ENCODE data around the gene ENOX1. TPM values are rescaled to one million over a fixed set of nuclear protein-coding genes. Genes with fewer than 3 reads are reported as not detected.

Gene ENOX1
- polyA plus RNA-seq, 2 of the 4 experiments (the other 2 are of a cell fraction), result 0.28 to 0.41 TPM

DNA sequence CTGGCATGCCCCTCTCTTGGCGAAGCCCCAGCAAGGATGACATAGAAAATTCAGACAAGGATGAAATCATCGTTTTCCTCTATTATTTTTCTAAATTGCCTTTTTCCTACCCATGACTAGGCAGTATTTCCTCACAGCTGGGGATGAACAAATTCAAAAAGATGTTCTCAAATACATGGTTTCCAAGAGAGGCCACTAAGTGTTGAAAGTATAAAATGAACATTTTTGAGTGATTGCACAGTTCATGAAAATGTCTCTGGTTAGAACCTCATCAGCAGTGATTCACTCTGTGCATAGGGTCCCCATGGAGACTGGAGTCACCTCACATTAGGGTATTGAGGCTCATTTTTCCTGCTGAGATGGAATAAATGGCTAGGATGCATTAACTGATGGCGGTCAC lies 389.7 kb downstream of the ENOX1 start:
- whole genome bisulfite sequencing (ENCODE audit: missing lambda C conversion rate), result 65% methylated on average over 3 of the region's 3 CpGs
- FAIRE-seq (no peak), ATAC-seq (no peak), DNase-seq (ENCODE audit: low read depth in 1 of 2, low spot score in 1 of 2) (no peak)
- Histone ChIP-seq H3K4me1 (no peaks in the 10 kb centered on the region), H3K4me2 (no peak overlapping the region), H3K27ac (no peak overlapping the region), H3K9me3 (no peaks in the 10 kb centered on the region), H3K4me3 (no peak overlapping the region)
- ChIA-PET POLR2A (no interaction called here), CTCF (no interaction called here)
- TF ChIP-seq EHMT2 (IDR thresholded peaks at IDR 0.05; ENCODE audit: low read depth) (no peak), GATA3 (IDR thresholded peaks at IDR 0.05; ENCODE audit: borderline replicate concordance) (no peak), FOXS1 (CRISPR knock-in tag; IDR thresholded peaks at IDR 0.05) (no peak), JUN (IDR thresholded peaks at IDR 0.05) (no peak), POLR2AphosphoS2 (conservative IDR thresholded peaks at IDR 0.05; ENCODE audit: low read length) (no peak), PHF8 (IDR thresholded peaks at IDR 0.05; ENCODE audit: borderline replicate concordance, low read depth) (no peak)

DNA sequence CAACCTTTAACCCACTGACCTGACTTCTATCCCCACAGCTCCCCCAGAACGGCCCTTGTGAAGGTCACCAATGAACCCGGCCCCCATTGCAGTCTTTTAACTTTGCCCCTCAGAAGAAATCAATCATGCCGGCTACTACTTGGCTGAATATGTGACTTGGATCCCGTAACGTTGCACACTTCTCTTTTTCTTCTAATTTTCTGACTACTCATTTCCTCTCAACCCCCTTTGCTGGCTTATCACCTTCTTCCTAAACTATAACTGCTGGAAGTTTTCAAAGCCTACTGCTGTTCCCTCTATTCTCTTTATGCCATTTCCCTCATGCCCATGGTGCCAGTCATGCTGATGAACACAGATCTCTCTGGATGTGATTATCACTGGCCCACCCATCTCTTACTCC lies 395.7 kb downstream of the ENOX1 start:
- no peak for TF ChIP-seq ZC3H11A (IDR thresholded peaks at IDR 0.05)
- no peak for TF ChIP-seq RAD21 (conservative IDR thresholded peaks at IDR 0.05 in 1 of 2, IDR thresholded peaks at IDR 0.05 in 1 of 2)
- TF ChIP-seq NR3C1 (IDR thresholded peaks at IDR 0.05), result no peak
- no peak for TF ChIP-seq ESRRA (IDR thresholded peaks at IDR 0.05; ENCODE audit: borderline replicate concordance, low read length)
- TF ChIP-seq KDM1A (IDR thresholded peaks at IDR 0.05; ENCODE audit: low read depth), result no peak
- TF ChIP-seq RARB (CRISPR knock-in tag; IDR thresholded peaks at IDR 0.05), result no peak
- no peak for TF ChIP-seq JUN (IDR thresholded peaks at IDR 0.05)
- no peak for TF ChIP-seq RNF2 (IDR thresholded peaks at IDR 0.05; ENCODE audit: borderline replicate concordance, low read depth)
- ChIA-PET CTCF (no interaction called here), POLR2A (no interaction called here)
- H3K9me3 ChIP-seq, result no peaks in the 10 kb centered on the region
- no peaks in the 10 kb centered on the region for H3K4me1 ChIP-seq
- DNase-seq (ENCODE audit: low read depth in 1 of 2, low spot score in 1 of 2) (no peak), ATAC-seq (no peak), FAIRE-seq (no peak)
- WGBS (ENCODE audit: missing lambda C conversion rate), result 46% methylated on average over 5 of the region's 5 CpGs
- no peak overlapping the region for H3K4me3 ChIP-seq
- no peak overlapping the region for H3K27ac ChIP-seq
- H3K4me2 ChIP-seq, result no peak overlapping the region

DNA sequence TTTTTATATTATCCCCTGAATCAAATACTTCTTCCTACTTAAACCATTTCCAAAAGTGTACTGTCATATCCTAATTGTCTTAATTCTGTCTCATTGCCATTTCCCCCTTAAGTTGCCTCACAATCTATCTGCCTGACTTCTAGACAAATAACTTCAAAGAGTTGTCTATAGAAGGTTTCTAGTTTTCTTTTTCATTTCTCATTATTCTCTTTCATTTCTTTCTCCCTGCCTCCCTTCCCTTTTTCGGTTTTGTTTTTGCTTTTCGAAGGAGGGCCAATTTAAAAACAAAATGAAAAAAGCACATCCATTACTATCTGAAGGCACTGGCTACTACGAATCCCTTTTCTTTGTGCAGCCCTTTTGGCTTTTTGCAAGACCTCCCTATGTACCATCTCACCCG lies 396.2 kb downstream of the ENOX1 start:
- ATAC-seq (no peak), DNase-seq (ENCODE audit: low read depth in 1 of 2, low spot score in 1 of 2) (no peak), FAIRE-seq (no peak)
- ChIA-PET POLR2A (no interaction called here), CTCF (no interaction called here)
- Histone ChIP-seq H3K4me3 (no peak overlapping the region), H3K9me3 (no peaks in the 10 kb centered on the region), H3K4me2 (no peak overlapping the region), H3K4me1 (no peaks in the 10 kb centered on the region), H3K27ac (no peak overlapping the region)
- TF ChIP-seq EP300 (IDR thresholded peaks at IDR 0.05) (no peak), ZSCAN20 (CRISPR knock-in tag; IDR thresholded peaks at IDR 0.05) (no peak), CHD2 (IDR thresholded peaks at IDR 0.05; ENCODE audit: low read length, partially characterized antibody) (no peak), HEYL (CRISPR knock-in tag; IDR thresholded peaks at IDR 0.05) (no peak), ZC3H11A (IDR thresholded peaks at IDR 0.05) (no peak)
- 46% methylated on average over 4 of the region's 4 CpGs for WGBS (ENCODE audit: missing lambda C conversion rate)

DNA sequence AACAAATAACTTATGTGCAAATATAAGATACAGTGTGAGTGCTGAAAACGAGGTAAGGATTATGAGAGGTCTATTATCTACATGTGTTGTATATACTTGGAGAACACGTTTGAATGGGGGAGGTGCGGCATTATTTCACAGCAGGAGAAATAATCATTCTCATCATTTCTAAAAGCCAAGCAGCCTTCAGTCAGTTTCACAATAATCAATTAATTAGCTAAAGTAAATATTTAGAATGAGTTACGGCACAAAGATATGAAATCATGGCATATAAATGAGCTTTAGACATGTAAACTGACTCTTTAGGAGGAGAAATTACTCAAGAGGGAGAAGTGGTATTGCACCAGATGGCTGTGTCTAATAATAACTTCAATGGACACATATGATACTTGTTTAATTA lies 396.8 kb downstream of the ENOX1 start:
- WGBS (ENCODE audit: missing lambda C conversion rate), result 58% methylated on average over 4 of the region's 4 CpGs
- POLR2A ChIA-PET, result no interaction called here
- no peak for DNase-seq (ENCODE audit: low read depth in 1 of 2, low spot score in 1 of 2)

More for the DNA sequence above, 396.8 kb downstream of the ENOX1 start:
- ATAC-seq (no peak), FAIRE-seq (no peak)
- Histone ChIP-seq H3K9me3 (no peaks in the 10 kb centered on the region), H3K27ac (no peak overlapping the region), H3K4me3 (no peak overlapping the region), H3K4me1 (no peaks in the 10 kb centered on the region), H3K4me2 (no peak overlapping the region)
- CTCF ChIA-PET, result no interaction called here
- TF ChIP-seq RCOR1 (IDR thresholded peaks at IDR 0.05; ENCODE audit: low read depth, low read length) (no peak), SMC3 (IDR thresholded peaks at IDR 0.05) (no peak), EHMT2 (IDR thresholded peaks at IDR 0.05; ENCODE audit: low read depth) (no peak), HOXA7 (CRISPR knock-in tag; IDR thresholded peaks at IDR 0.05) (no peak), EHF (CRISPR knock-in tag; IDR thresholded peaks at IDR 0.05) (no peak), CEBPB (IDR thresholded peaks at IDR 0.05) (no peak), FOXS1 (CRISPR knock-in tag; IDR thresholded peaks at IDR 0.05) (no peak), ZSCAN20 (CRISPR knock-in tag; IDR thresholded peaks at IDR 0.05) (no peak), POLR2AphosphoS2 (conservative IDR thresholded peaks at IDR 0.05; ENCODE audit: low read length) (no peak), KDM5A (IDR thresholded peaks at IDR 0.05) (no peak), CHD4 (IDR thresholded peaks at IDR 0.05; ENCODE audit: borderline replicate concordance) (no peak), TP53 (CRISPR knock-in tag; IDR thresholded peaks at IDR 0.05) (no peak)
- TF ChIP-seq, protein P1, sequence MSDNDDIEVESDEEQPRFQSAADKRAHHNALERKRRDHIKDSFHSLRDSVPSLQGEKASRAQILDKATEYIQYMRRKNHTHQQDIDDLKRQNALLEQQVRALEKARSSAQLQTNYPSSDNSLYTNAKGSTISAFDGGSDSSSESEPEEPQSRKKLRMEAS (IDR thresholded peaks at IDR 0.05), result no peak
- TF ChIP-seq, protein P2, sequence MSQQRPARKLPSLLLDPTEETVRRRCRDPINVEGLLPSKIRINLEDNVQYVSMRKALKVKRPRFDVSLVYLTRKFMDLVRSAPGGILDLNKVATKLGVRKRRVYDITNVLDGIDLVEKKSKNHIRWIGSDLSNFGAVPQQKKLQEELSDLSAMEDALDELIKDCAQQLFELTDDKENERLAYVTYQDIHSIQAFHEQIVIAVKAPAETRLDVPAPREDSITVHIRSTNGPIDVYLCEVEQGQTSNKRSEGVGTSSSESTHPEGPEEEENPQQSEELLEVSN (IDR thresholded peaks at IDR 0.05; ENCODE audit: borderline replicate concordance, low read depth), result no peak
